Loucy (cell line): ENCODE results near the gene HECA.

Experiments used
- H2AFZ ChIP-seq: fragments of 200-600 bp; sonication (generic); 2 replicates; pipeline ENCODE4 v1.6.0; 2016; ENCODE audit warnings: antibody characterized with exemption, mild to moderate bottlenecking, low read length, moderate library complexity
- H3F3A ChIP-seq: fragments of 200-600 bp; 2 replicates; pipeline ENCODE4 v1.6.0; 2016; ENCODE audit warnings: antibody characterized with exemption, low read depth, mild to moderate bottlenecking
- H3K27me3 ChIP-seq: fragments of 200-600 bp; sonication (generic); 2 replicates; pipeline ENCODE4 v1.6.1; 2014; ENCODE audit warnings: low read length, mild to moderate bottlenecking; ENCODE audit not compliant: insufficient read depth, poor library complexity, severe bottlenecking
- H3K36me3 ChIP-seq: fragments of 200-600 bp; sonication (generic); 2 replicates; pipeline ENCODE4 v1.6.1; 2016; ENCODE audit warnings: low read length; ENCODE audit not compliant: insufficient read depth
- H3K4me1 ChIP-seq: fragments of 200-600 bp; sonication (generic); 2 replicates; pipeline ENCODE4 v1.5.1; 2014; ENCODE audit warnings: low read length, mild to moderate bottlenecking; ENCODE audit not compliant: insufficient read depth, poor library complexity, severe bottlenecking
- H3K4me2 ChIP-seq: fragments of 200-600 bp; sonication (generic); 2 replicates; pipeline ENCODE4 v1.6.0; 2014; ENCODE audit warnings: antibody characterized with exemption, low read length, low read depth, mild to moderate bottlenecking; ENCODE audit not compliant: poor library complexity, severe bottlenecking
- H3K4me3 ChIP-seq: fragments of 200-600 bp; sonication (generic); 2 replicates; pipeline ENCODE4 v1.5.1; 2014; ENCODE audit warnings: low read length, mild to moderate bottlenecking, mixed read lengths; ENCODE audit not compliant: poor library complexity, severe bottlenecking
- H3K79me2 ChIP-seq: fragments of 200-600 bp; sonication (generic); 2 replicates; pipeline ENCODE4 v1.6.1; 2014; ENCODE audit warnings: low read length; ENCODE audit not compliant: insufficient read depth
- H3K9ac ChIP-seq: fragments of 200-600 bp; sonication (generic); 2 replicates; pipeline ENCODE4 v1.6.0; 2014; ENCODE audit warnings: mild to moderate bottlenecking, low read depth, low read length, moderate library complexity; ENCODE audit not compliant: poor library complexity, severe bottlenecking
- H3K9me2 ChIP-seq: fragments of 200-600 bp; sonication (generic); replicated peaks from 2 replicates; pipeline ENCODE4 v1.6.1; 2016; ENCODE audit warnings: low read depth, low read length, mixed read lengths
- H3K9me3 ChIP-seq: fragments of 200-600 bp; sonication (generic); 2 replicates; pipeline ENCODE4 v1.6.1; 2014; ENCODE audit warnings: mild to moderate bottlenecking, antibody characterized with exemption, low read length, low read depth; ENCODE audit not compliant: insufficient read depth
- H4K20me1 ChIP-seq: fragments of 200-600 bp; sonication (generic); 2 replicates; pipeline ENCODE4 v1.6.0; 2014; ENCODE audit warnings: antibody characterized with exemption, low read length, mild to moderate bottlenecking; ENCODE audit not compliant: insufficient read depth, poor library complexity, severe bottlenecking
- EZH2phosphoT487 ChIP-seq: fragments of 200-600 bp; IDR thresholded peaks from 2 replicates; pipeline ENCODE4 v1.6.1; 2018; ENCODE audit warnings: antibody characterized with exemption, mild to moderate bottlenecking, moderate library complexity, borderline replicate concordance
- TF ChIP-seq, protein P1 (sequence below): fragments of 200-600 bp; sonication (generic); conservative IDR thresholded peaks from 2 replicates; pipeline ENCODE4 v1.5.1; 2014; ENCODE audit warnings: mild to moderate bottlenecking, antibody characterized with exemption, low read length

HECA gene

DNA sequence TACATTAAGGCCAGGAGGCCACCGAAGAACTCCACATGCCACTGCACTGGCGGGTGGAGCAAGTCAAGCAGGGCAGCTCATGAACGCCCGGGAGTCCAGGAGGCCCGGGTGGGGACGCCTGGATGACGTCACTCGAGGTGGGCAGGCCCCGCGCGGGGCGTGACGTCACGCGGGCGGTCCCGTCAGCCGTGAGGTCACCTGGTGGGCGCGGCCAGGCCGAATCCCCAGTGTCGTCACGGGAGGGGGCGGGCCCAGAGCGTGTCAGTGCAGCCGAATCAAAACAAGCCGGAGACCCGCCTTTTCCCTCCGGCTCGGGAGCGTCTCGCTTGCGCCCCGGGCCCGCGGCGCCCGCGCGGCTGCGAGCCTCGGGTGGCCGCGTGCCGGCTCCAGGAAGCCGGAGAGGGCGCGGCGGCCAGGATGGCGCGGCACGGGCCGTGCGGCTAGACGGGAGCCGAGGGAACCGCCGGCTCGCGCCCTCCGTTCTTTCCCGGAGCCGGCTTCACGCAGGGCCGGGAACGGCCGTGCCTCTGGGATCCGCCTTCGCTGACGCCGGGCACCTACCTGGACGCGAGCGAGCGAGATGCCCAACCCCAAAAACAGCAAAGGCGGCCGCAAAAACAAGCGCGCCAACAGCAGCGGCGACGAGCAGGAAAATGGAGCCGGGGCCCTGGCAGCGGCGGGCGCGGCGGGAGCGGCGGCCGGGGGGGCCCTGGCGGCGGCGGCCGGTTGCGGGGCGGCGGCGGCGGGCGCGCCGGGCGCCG is at the start of gene HECA:
HECA (plus strand) TSS at position 264 of the 761 bp plus-strand sequence; CDS start at position 581, 317 bp downstream.
- peaks cover 37% of the 10 kb centered on the region for H3K79me2 ChIP-seq
- no peaks in the 10 kb centered on the region for H3K9me3 ChIP-seq
- peaks cover 26% of the 10 kb centered on the region for H4K20me1 ChIP-seq
- TF ChIP-seq EZH2phosphoT487 = no peak
- TF ChIP-seq, protein P1, sequence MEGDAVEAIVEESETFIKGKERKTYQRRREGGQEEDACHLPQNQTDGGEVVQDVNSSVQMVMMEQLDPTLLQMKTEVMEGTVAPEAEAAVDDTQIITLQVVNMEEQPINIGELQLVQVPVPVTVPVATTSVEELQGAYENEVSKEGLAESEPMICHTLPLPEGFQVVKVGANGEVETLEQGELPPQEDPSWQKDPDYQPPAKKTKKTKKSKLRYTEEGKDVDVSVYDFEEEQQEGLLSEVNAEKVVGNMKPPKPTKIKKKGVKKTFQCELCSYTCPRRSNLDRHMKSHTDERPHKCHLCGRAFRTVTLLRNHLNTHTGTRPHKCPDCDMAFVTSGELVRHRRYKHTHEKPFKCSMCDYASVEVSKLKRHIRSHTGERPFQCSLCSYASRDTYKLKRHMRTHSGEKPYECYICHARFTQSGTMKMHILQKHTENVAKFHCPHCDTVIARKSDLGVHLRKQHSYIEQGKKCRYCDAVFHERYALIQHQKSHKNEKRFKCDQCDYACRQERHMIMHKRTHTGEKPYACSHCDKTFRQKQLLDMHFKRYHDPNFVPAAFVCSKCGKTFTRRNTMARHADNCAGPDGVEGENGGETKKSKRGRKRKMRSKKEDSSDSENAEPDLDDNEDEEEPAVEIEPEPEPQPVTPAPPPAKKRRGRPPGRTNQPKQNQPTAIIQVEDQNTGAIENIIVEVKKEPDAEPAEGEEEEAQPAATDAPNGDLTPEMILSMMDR = no peak
- H2AFZ ChIP-seq = peak within 1 kb of the TSS; percentile 79
- H3F3A ChIP-seq = peaks cover 5% of the 10 kb centered on the region; the same call in 1 of the 2 replicates
- no peaks in the 10 kb centered on the region for H3K9me2 ChIP-seq
- no peaks in the 10 kb centered on the region for H3K36me3 ChIP-seq
- H3K27me3 ChIP-seq = no peaks in the 10 kb centered on the region
- H3K4me3 ChIP-seq = peak within 1 kb of the TSS; percentile 80
- peaks cover 25% of the 10 kb centered on the region for H3K4me1 ChIP-seq
- H3K9ac ChIP-seq = peak within 1 kb of the TSS; percentile 70
- H3K4me2 ChIP-seq = peak within 1 kb of the TSS; percentile 79

DNA sequence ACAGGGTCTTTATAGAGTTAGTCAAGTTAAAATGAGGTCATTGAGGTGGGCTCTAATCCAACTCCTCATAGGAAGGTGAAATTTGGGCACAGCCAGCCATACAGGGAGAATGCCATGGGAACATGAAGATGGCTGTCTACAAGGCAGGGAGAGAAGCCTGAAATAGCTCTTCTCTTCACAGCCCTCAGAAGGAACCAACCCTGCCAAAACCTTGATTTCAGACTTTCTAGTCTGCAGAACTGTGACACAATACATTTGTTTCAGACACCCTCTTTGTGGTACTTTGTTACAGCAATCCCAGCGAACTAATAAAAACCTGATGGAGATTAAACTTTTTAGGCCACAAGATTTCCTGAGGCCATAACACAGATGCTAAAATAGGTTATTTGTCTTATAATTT is 43.1 kb upstream of the HECA start:
- no peaks in the 10 kb centered on the region for H3F3A ChIP-seq
- no peaks in the 10 kb centered on the region for H3K9me2 ChIP-seq
- H3K4me3 ChIP-seq = no peak overlapping the region
- no peaks in the 10 kb centered on the region for H4K20me1 ChIP-seq
- no peak overlapping the region for H3K4me2 ChIP-seq
- no peak for TF ChIP-seq EZH2phosphoT487
- TF ChIP-seq, protein P1 = no peak
- no peaks in the 10 kb centered on the region for H3K79me2 ChIP-seq
- no peaks in the 10 kb centered on the region for H3K4me1 ChIP-seq
- H2AFZ ChIP-seq = no peak overlapping the region
- no peaks in the 10 kb centered on the region for H3K36me3 ChIP-seq
- no peaks in the 10 kb centered on the region for H3K27me3 ChIP-seq
- no peak overlapping the region for H3K9ac ChIP-seq
- no peaks in the 10 kb centered on the region for H3K9me3 ChIP-seq

DNA sequence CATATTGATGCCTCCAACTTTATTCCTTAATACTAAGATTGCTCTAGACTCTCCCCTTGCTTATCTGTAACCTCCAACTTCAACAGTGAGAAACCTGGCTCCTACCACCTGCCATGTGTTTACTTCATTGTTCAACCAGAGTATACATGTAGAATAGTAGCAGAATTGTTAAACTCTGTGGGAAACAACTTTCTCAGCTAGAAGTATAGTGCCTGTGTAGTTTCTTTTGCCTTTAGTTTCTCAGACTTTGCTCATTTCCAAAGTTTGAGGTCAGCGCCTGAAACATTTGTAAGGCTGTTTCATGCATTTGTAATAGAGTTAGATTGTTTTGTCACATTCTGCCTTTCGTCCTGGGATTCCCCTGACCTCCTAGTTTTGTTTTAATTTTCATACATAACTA is 34.9 kb upstream of the HECA start:
- no peak for TF ChIP-seq EZH2phosphoT487
- TF ChIP-seq, protein P1 = no peak
- no peak overlapping the region for H2AFZ ChIP-seq
- H3K9ac ChIP-seq = no peak overlapping the region
- no peaks in the 10 kb centered on the region for H3K4me1 ChIP-seq
- no peak overlapping the region for H3K4me2 ChIP-seq
- no peaks in the 10 kb centered on the region for H3K27me3 ChIP-seq
- no peaks in the 10 kb centered on the region for H3K36me3 ChIP-seq
- H3K79me2 ChIP-seq = no peaks in the 10 kb centered on the region
- H3F3A ChIP-seq = no peaks in the 10 kb centered on the region
- H3K9me2 ChIP-seq = no peaks in the 10 kb centered on the region
- no peak overlapping the region for H3K4me3 ChIP-seq
- H3K9me3 ChIP-seq = no peaks in the 10 kb centered on the region
- no peaks in the 10 kb centered on the region for H4K20me1 ChIP-seq
